H9 (cell line): ENCODE measurements around the gene ST3GAL5. TPM values are rescaled to one million over a fixed set of nuclear protein-coding genes. Genes with fewer than 3 reads are reported as not detected.

Experiments
- DNase-seq: peaks from one replicate; pipeline ENCODE4 v3.0.0-alpha.2; 2017
- H2AFZ ChIP-seq: one replicate; pipeline ENCODE4 v1.6.1; 2013; ENCODE audit warnings: mild to moderate bottlenecking, low read length, control low read depth, moderate library complexity
- H2AK5ac ChIP-seq: 2 replicates; pipeline ENCODE4 v1.6.1; 2013; ENCODE audit warnings: low read length, control low read depth, mixed read lengths; ENCODE audit not compliant: insufficient read length
- H2BK120ac ChIP-seq: one replicate; pipeline ENCODE4 v1.6.1; 2013; ENCODE audit warnings: low read depth, mild to moderate bottlenecking, low read length, control low read depth, inconsistent platforms; ENCODE audit not compliant: poor library complexity, severe bottlenecking
- H2BK12ac ChIP-seq: 2 replicates; pipeline ENCODE4 v1.6.1; 2013; ENCODE audit warnings: low read length, control low read depth, mixed read lengths, low read depth; ENCODE audit not compliant: insufficient read length
- H2BK15ac ChIP-seq: 2 replicates; pipeline ENCODE4 v1.6.1; 2013; ENCODE audit warnings: low read depth, low read length, control low read depth
- H2BK20ac ChIP-seq: one replicate; pipeline ENCODE4 v1.6.1; 2013; ENCODE audit warnings: low read depth, mild to moderate bottlenecking, low read length, control low read depth, inconsistent platforms; ENCODE audit not compliant: poor library complexity, severe bottlenecking
- H2BK5ac ChIP-seq: 2 replicates; pipeline ENCODE4 v1.6.1; 2013; ENCODE audit warnings: low read length, control low read depth, mixed read lengths; ENCODE audit not compliant: insufficient read length
- H3K14ac ChIP-seq: 2 replicates; pipeline ENCODE4 v1.6.1; 2013; ENCODE audit warnings: low read length, control low read depth; ENCODE audit not compliant: insufficient read depth
- H3K18ac ChIP-seq: 2 replicates; pipeline ENCODE4 v1.6.1; 2013; ENCODE audit warnings: low read depth, mild to moderate bottlenecking, mixed read lengths, low read length, control low read depth; ENCODE audit not compliant: insufficient read length
- H3K23ac ChIP-seq: 2 replicates; pipeline ENCODE4 v1.6.1; 2013; ENCODE audit warnings: low read length, control low read depth, mixed read lengths, low read depth; ENCODE audit not compliant: insufficient read length
- H3K23me2 ChIP-seq: 2 replicates; pipeline ENCODE4 v1.6.1; 2013; ENCODE audit warnings: low read depth, mild to moderate bottlenecking, mixed read lengths, low read length, control low read depth; ENCODE audit not compliant: insufficient read length, poor library complexity, severe bottlenecking
- H3K27ac ChIP-seq: 2 replicates; pipeline ENCODE4 v1.5.1; 2013; ENCODE audit warnings: low read length, control low read depth, mixed read lengths, low read depth; ENCODE audit not compliant: insufficient read length
- H3K27me3 ChIP-seq: 2 replicates; pipeline ENCODE4 v1.6.1; 2013; ENCODE audit warnings: low read length, control low read depth, inconsistent platforms; ENCODE audit not compliant: insufficient read depth
- H3K4ac ChIP-seq: 2 replicates; pipeline ENCODE4 v1.6.1; 2013; ENCODE audit warnings: low read depth, mild to moderate bottlenecking, control low read depth, inconsistent platforms, low read length, moderate library complexity
- H3K4me1 ChIP-seq: 2 replicates; pipeline ENCODE4 v1.6.1; 2013; ENCODE audit warnings: low read length, control low read depth, inconsistent platforms; ENCODE audit not compliant: insufficient read depth
- H3K4me2 ChIP-seq: 2 replicates; pipeline ENCODE4 v1.6.1; 2013; ENCODE audit warnings: low read length, control low read depth, mixed read lengths; ENCODE audit not compliant: insufficient read length, insufficient read depth
- H3K56ac ChIP-seq: 2 replicates; pipeline ENCODE4 v1.6.1; 2013; ENCODE audit warnings: low read depth, mild to moderate bottlenecking, mixed read lengths, low read length, control low read depth; ENCODE audit not compliant: insufficient read length
- H3K79me1 ChIP-seq: 2 replicates; pipeline ENCODE4 v1.6.1; 2013; ENCODE audit warnings: low read depth, mild to moderate bottlenecking, moderate library complexity, low read length, control low read depth, inconsistent platforms; ENCODE audit not compliant: insufficient read depth, poor library complexity, severe bottlenecking
- H3K79me2 ChIP-seq: 2 replicates; pipeline ENCODE4 v1.6.1; 2013; ENCODE audit warnings: low read length, control low read depth, inconsistent platforms; ENCODE audit not compliant: insufficient read depth
- H3K9ac ChIP-seq: 2 replicates; pipeline ENCODE4 v1.6.1; 2013; ENCODE audit warnings: low read length, control low read depth, mixed read lengths; ENCODE audit not compliant: insufficient read length; ENCODE audit errors: extremely low read depth
- H3K9me3 ChIP-seq: one replicate; pipeline ENCODE4 v1.6.1; 2013; ENCODE audit warnings: low read depth, low read length, inconsistent platforms; ENCODE audit not compliant: control insufficient read depth
- H3T11ph ChIP-seq: one replicate; pipeline ENCODE4 v1.6.1; 2013; ENCODE audit warnings: mild to moderate bottlenecking, low read length, control low read depth, inconsistent platforms
- H4K20me1 ChIP-seq: one replicate; pipeline ENCODE4 v1.6.1; 2013; ENCODE audit not compliant: control insufficient read depth, insufficient read length, insufficient read depth
- H4K5ac ChIP-seq: 2 replicates; pipeline ENCODE4 v1.6.1; 2013; ENCODE audit warnings: low read depth, mild to moderate bottlenecking, mixed read lengths, low read length, control low read depth; ENCODE audit not compliant: insufficient read length
- H4K8ac ChIP-seq: replicated peaks from 2 replicates; pipeline ENCODE4 v1.6.1; 2013; ENCODE audit warnings: low read length, control low read depth, mixed read lengths, low read depth; ENCODE audit not compliant: insufficient read length
- H4K91ac ChIP-seq: 2 replicates; pipeline ENCODE4 v1.6.1; 2013; ENCODE audit warnings: low read depth, mild to moderate bottlenecking, moderate library complexity, mixed read lengths, low read length, control low read depth; ENCODE audit not compliant: insufficient read length
- H3K27ac Mint-ChIP-seq, 3 experiments: 2 replicates in 2 of 3; 3 replicates in 1 of 3; pipeline ENCODE4 v1.8.0; 2020 to 2021; ENCODE audit warnings: mixed read lengths in 3 of 3, mild to moderate bottlenecking in 1 of 3, moderate library complexity in 1 of 3
- H3K27me3 Mint-ChIP-seq: 2 replicates; pipeline ENCODE4 v1.8.0; 2021; ENCODE audit warnings: low read depth, mild to moderate bottlenecking, moderate library complexity, mixed read lengths
- H3K36me3 Mint-ChIP-seq, 3 experiments: 2 replicates in 2 of 3; 3 replicates in 1 of 3; pipeline ENCODE4 v1.8.0; 2020 to 2021; ENCODE audit warnings: low read depth in 3 of 3, mixed read lengths in 3 of 3; ENCODE audit not compliant: insufficient read depth in 1 of 3
- H3K4me1 Mint-ChIP-seq, 2 experiments: 2 replicates each; pipeline ENCODE4 v1.8.0; 2020; ENCODE audit warnings: mixed read lengths in 2 of 2
- H3K4me3 Mint-ChIP-seq, 2 experiments: 2 replicates in 1 of 2; 3 replicates in 1 of 2; pipeline ENCODE4 v1.8.0; 2020 to 2021; ENCODE audit warnings: mild to moderate bottlenecking in 2 of 2, mixed read lengths in 2 of 2, moderate library complexity in 1 of 2
- H3K9me3 Mint-ChIP-seq, 2 experiments: 2 replicates in 1 of 2; 3 replicates in 1 of 2; pipeline ENCODE4 v1.8.0; 2020; ENCODE audit warnings: mild to moderate bottlenecking in 2 of 2, mixed read lengths in 2 of 2, moderate library complexity in 1 of 2
- WGBS: extraction: QIAGEN DNeasy Blood & Tissue Kit; methylation state at CpG from one replicate; pipeline ENCODE4 v1.1.7; 2013; ENCODE audit warnings: missing lambda C conversion rate, low lambda C conversion rate, mixed read lengths; ENCODE audit not compliant: insufficient read length; ENCODE audit errors: extremely low coverage; 5-methylcytosine and 5-hydroxymethylcytosine counted together
- total RNA-seq: library from RNA; stranded (reverse); gene quantifications from 2 replicates; pipeline ENCODE4 v1.2.1, GENCODE V29; 2021
- TF ChIP-seq, protein P1 (sequence below): fragments of 200-600 bp; sonication (generic); conservative IDR thresholded peaks from 3 replicates; pipeline ENCODE4 v1.8.0; 2021; ENCODE audit warnings: antibody characterized with exemption, mild to moderate bottlenecking

Gene ST3GAL5
- total RNA-seq, 1 experiment from 2014 or later: 3.3 TPM

- Histone ChIP-seq H3K79me2 (no peaks in the 10 kb centered on the region), H3K23me2 (no peaks in the 10 kb centered on the region), H2BK120ac (no peak overlapping the region), H3K56ac (no peak overlapping the region), H2BK15ac (no peak overlapping the region), H2AFZ (no peak overlapping the region), H4K20me1 (no peaks in the 10 kb centered on the region), H3K27ac (no peak overlapping the region), H3K79me1 (no peaks in the 10 kb centered on the region), H3K14ac (no peak overlapping the region; the same call in 1 of the 2 replicates), H3K18ac (no peak overlapping the region), H3K23ac (no peak overlapping the region), H3K27me3 (no peaks in the 10 kb centered on the region), H2BK20ac (no peak overlapping the region), H3K9ac (no peak overlapping the region), H2BK12ac (no peak overlapping the region), H3T11ph (no peak overlapping the region), H3K4me2 (no peak overlapping the region), H3K4me1 (no peaks in the 10 kb centered on the region), H3K9me3 (no peaks in the 10 kb centered on the region), H3K4ac (no peak overlapping the region), H2BK5ac (no peak overlapping the region), H4K5ac (no peak overlapping the region), H2AK5ac (no peak overlapping the region), H4K91ac (no peak overlapping the region), H4K8ac (no peak overlapping the region)
- H3K27ac Mint-ChIP-seq: no peak overlapping the region; a peak in 1 of 7 replicates
- DNase-seq: no peak
- TF ChIP-seq, protein P1, sequence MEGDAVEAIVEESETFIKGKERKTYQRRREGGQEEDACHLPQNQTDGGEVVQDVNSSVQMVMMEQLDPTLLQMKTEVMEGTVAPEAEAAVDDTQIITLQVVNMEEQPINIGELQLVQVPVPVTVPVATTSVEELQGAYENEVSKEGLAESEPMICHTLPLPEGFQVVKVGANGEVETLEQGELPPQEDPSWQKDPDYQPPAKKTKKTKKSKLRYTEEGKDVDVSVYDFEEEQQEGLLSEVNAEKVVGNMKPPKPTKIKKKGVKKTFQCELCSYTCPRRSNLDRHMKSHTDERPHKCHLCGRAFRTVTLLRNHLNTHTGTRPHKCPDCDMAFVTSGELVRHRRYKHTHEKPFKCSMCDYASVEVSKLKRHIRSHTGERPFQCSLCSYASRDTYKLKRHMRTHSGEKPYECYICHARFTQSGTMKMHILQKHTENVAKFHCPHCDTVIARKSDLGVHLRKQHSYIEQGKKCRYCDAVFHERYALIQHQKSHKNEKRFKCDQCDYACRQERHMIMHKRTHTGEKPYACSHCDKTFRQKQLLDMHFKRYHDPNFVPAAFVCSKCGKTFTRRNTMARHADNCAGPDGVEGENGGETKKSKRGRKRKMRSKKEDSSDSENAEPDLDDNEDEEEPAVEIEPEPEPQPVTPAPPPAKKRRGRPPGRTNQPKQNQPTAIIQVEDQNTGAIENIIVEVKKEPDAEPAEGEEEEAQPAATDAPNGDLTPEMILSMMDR: no peak
- no peaks in the 10 kb centered on the region for H3K36me3 Mint-ChIP-seq
- WGBS: no CpG with 5 or more reads among the region's 6 CpGs
- peaks cover 4 to 14% of the 10 kb centered on the region in 2 experiments; a peak in 3 of 4 replicates for H3K4me1 Mint-ChIP-seq
- no peaks in the 10 kb centered on the region for H3K9me3 Mint-ChIP-seq
- peaks cover 12% of the 10 kb centered on the region for H3K27me3 Mint-ChIP-seq
- H3K4me3 Mint-ChIP-seq: no peak overlapping the region
These were observed 100.8 kb downstream of the ST3GAL5 start for GRCh38 chr2:85787981-85788340.
